K562 (cell line): ENCODE data around the gene KCNK3. TPM values are rescaled to one million over a fixed set of nuclear protein-coding genes. Genes with fewer than 3 reads are reported as not detected.

Experiments
- ATAC-seq: fragments of 200-7000 bp; cut with Tn5 transposase; 3 replicates; pipeline ENCODE4 v1.9.1; 2020; ENCODE audit warnings: moderate library complexity
- BruUV-seq: library from RNA; stranded (reverse); fragments of 400-500 nt; replicated peaks from 2 replicates; lab custom pipeline; 2021; lab: Mats Ljungman, UMichigan
- CTCF ChIA-PET: fragments of 300-600 bp; formaldehyde crosslinking; extraction: SDS; loops from one replicate; lab custom pipeline; 2021; ENCODE audit warnings: low intra/inter-chr PET ratio; lab: Yijun Ruan, JAX
- POLR2A ChIA-PET: fragments of 300-600, 350-650 bp; sonication (Branson Sonifier 250); formaldehyde crosslinking; extraction: SDS; loops from one replicate; lab custom pipeline; 2021; ENCODE audit warnings: antibody characterized with exemption, inconsistent platforms; lab: Yijun Ruan, JAX
- DNase-seq, 4 experiments: peaks; one replicate each; pipeline versions ENCODE4 v3.0.0 to v3.0.0-alpha.2; 2011 to 2018; ENCODE audit warnings: low spot score in 3 of 4, mixed read lengths in 3 of 4; ENCODE audit errors: extremely low read depth in 1 of 4
- FAIRE-seq: peaks from 2 replicates; lab custom pipeline; 2011; peaks lifted over from hg19 to GRCh38; lab: Jason Lieb, UNC
- H2AFZ ChIP-seq: 2 replicates; pipeline ENCODE4 v1.6.0; 2011; ENCODE audit warnings: low read depth, low read length, control low read depth, inconsistent platforms
- H3K27ac ChIP-seq: fragments of 200-600 bp; 3 replicates; pipeline ENCODE4 v1.8.0; 2011; ENCODE audit warnings: low read depth, mild to moderate bottlenecking, control low read depth, inconsistent platforms, low read length, moderate library complexity, mixed read lengths; ENCODE audit errors: extremely low read depth
- H3K27me3 ChIP-seq, 2 experiments: fragments of 300-600 bp in 1 of 2; 2 replicates in 1 of 2; 3 replicates in 1 of 2; pipeline versions ENCODE4 v1.6.0 to v1.8.0; 2011; ENCODE audit warnings: inconsistent platforms in 2 of 2, low read length in 2 of 2, mild to moderate bottlenecking in 1 of 2, mixed read lengths in 1 of 2, moderate library complexity in 1 of 2; ENCODE audit not compliant: control insufficient read depth in 2 of 2, insufficient read depth in 2 of 2
- H3K36me3 ChIP-seq: fragments of 300-600 bp; 3 replicates; pipeline ENCODE4 v1.8.0; 2011; ENCODE audit warnings: mild to moderate bottlenecking, low read length, inconsistent platforms; ENCODE audit not compliant: control insufficient read depth, insufficient read depth
- H3K4me1 ChIP-seq, 2 experiments: fragments of 200-600 bp in 1 of 2; replicated peaks in 1 of 2; 2 replicates in 1 of 2; 3 replicates in 1 of 2; pipeline versions ENCODE4 v1.5.1 to v1.8.0; 2011; ENCODE audit warnings: inconsistent platforms in 2 of 2, low read length in 2 of 2, mild to moderate bottlenecking in 1 of 2, mixed read lengths in 1 of 2, moderate library complexity in 1 of 2; ENCODE audit not compliant: control insufficient read depth in 2 of 2, insufficient read depth in 2 of 2
- H3K4me2 ChIP-seq: 2 replicates; pipeline ENCODE4 v1.6.1; 2011; ENCODE audit warnings: low read length, control low read depth, inconsistent platforms, mixed read lengths; ENCODE audit not compliant: insufficient read depth
- H3K4me3 ChIP-seq: fragments of 200-600 bp; sonication (generic), shearing (Covaris generic); 2 replicates; pipeline ENCODE4 v1.5.1; 2016; ENCODE audit warnings: control low read depth, inconsistent platforms
- H3K79me2 ChIP-seq: fragments of 200-600 bp; 3 replicates; pipeline ENCODE4 v1.8.0; 2011; ENCODE audit warnings: low read length, inconsistent platforms; ENCODE audit not compliant: control insufficient read depth, insufficient read depth
- H3K9ac ChIP-seq, 2 experiments: 2 replicates each; pipeline versions ENCODE4 v1.6.0 to v1.6.1; 2011; ENCODE audit warnings: low read depth in 2 of 2, low read length in 2 of 2, control low read depth in 1 of 2, inconsistent platforms in 1 of 2, mild to moderate bottlenecking in 1 of 2, mixed read lengths in 1 of 2; ENCODE audit not compliant: insufficient read depth in 1 of 2
- H3K9me1 ChIP-seq: one replicate; pipeline ENCODE4 v1.6.0; 2011; ENCODE audit warnings: inconsistent platforms, mild to moderate bottlenecking, low read length, moderate library complexity; ENCODE audit not compliant: control insufficient read depth, insufficient read depth
- H3K9me3 ChIP-seq: replicated peaks from 2 replicates; pipeline ENCODE4 v1.5.1; 2011; ENCODE audit warnings: low read depth, low read length, inconsistent platforms; ENCODE audit not compliant: control insufficient read depth, insufficient read depth
- H4K20me1 ChIP-seq: replicated peaks from 2 replicates; pipeline ENCODE4 v1.6.1; 2011; ENCODE audit warnings: low read length, inconsistent platforms, mixed read lengths; ENCODE audit not compliant: control insufficient read depth, insufficient read depth
- ATF7 ChIP-seq: fragments of 450-650 bp; IDR thresholded peaks from 2 replicates; pipeline ENCODE4 v1.7.1; 2014; ENCODE audit warnings: mild to moderate bottlenecking, moderate library complexity
- BRD9 ChIP-seq: fragments of 450-650 bp; IDR thresholded peaks from 2 replicates; pipeline ENCODE4 v1.6.1; 2018; ENCODE audit warnings: low read depth; ENCODE audit not compliant: partially characterized antibody
- COPS2 ChIP-seq: fragments of 450-650 bp; conservative IDR thresholded peaks from 2 replicates; pipeline ENCODE4 v1.6.1; 2016; ENCODE audit warnings: mild to moderate bottlenecking, moderate library complexity
- FOSL1 ChIP-seq: fragments of 200-800 bp; sonication (Bioruptor generic); conservative IDR thresholded peaks from 2 replicates; pipeline ENCODE4 v1.6.1; 2016; ENCODE audit warnings: missing genetic modification characterization, missing compliant biosample characterization
- IRF2 ChIP-seq: sonication (generic); formaldehyde crosslinking; IDR thresholded peaks from 2 replicates; pipeline ENCODE4 v1.8.1; 2022; ENCODE audit warnings: mild to moderate bottlenecking, missing genetic modification reagents
- KDM5B ChIP-seq: fragments of 200-600 bp; sonication (generic); IDR thresholded peaks from 2 replicates; pipeline ENCODE4 v1.6.1; 2012; ENCODE audit warnings: low read depth, mild to moderate bottlenecking, moderate library complexity, low read length, control low read depth, inconsistent platforms; ENCODE audit not compliant: insufficient replicate concordance
- PHF8 ChIP-seq: fragments of 200-600 bp; sonication (generic); IDR thresholded peaks from 2 replicates; pipeline ENCODE4 v1.6.1; 2012; ENCODE audit warnings: mixed run types, mild to moderate bottlenecking, inconsistent platforms, low read length, moderate library complexity, borderline replicate concordance
- RBM25 ChIP-seq: fragments of 200-400 bp; formaldehyde crosslinking; IDR thresholded peaks from 2 replicates; pipeline ENCODE4 v1.6.1; 2018; ENCODE audit warnings: low read length, low read depth, moderate library complexity; ENCODE audit not compliant: severe bottlenecking
- ZNF124 ChIP-seq: sonication (generic); formaldehyde crosslinking; IDR thresholded peaks from 2 replicates; pipeline ENCODE4 v1.8.1; 2022; ENCODE audit warnings: missing genetic modification reagents
- ZNF143 ChIP-seq: sonication (generic); formaldehyde crosslinking; IDR thresholded peaks from 2 replicates; pipeline ENCODE4 v1.9.0; 2022; ENCODE audit warnings: mild to moderate bottlenecking, missing genetic modification reagents
- ZNF212 ChIP-seq: fragments of 450-650 bp; formaldehyde crosslinking; IDR thresholded peaks from 2 replicates; pipeline ENCODE4 v1.4.0; 2020; ENCODE audit warnings: mild to moderate bottlenecking
- ZNF76 ChIP-seq: fragments of 250-450 bp; sonication (Bioruptor Pico); IDR thresholded peaks from 2 replicates; pipeline ENCODE4 v1.4.0; 2020; ENCODE audit warnings: mild to moderate bottlenecking, moderate library complexity, borderline replicate concordance
- WGBS: fragments of 100-300 bp; shearing (Covaris generic); methylation state at CpG from one replicate; pipeline ENCODE4 v1.1.6; 2016; ENCODE audit warnings: low coverage, mixed read lengths; ENCODE audit not compliant: insufficient coverage; ENCODE audit errors: missing lambda C conversion rate; 5-methylcytosine and 5-hydroxymethylcytosine counted together
- in situ Hi-C: fragments of 300-500 bp; cut with MboI; formaldehyde crosslinking; loops from 4 replicates; pipeline ENCODE4 v1.15.0; 2018; ENCODE audit warnings: inconsistent platforms, mixed read lengths
- intact Hi-C: fragments of 100-400 bp; cut with micrococcal nuclease; formaldehyde crosslinking; loops from 2 replicates; pipeline ENCODE4 v1.14.2; 2022
- polyA plus RNA-seq, 8 experiments: library from polyadenylated mRNA; depleted of rRNA in 4 of 8; stranded (reverse) in 5 of 8; unstranded in 3 of 8; fragments of >200 nt; fragmentation: Nextera tagmentation in 2 of 8; fragmentation: Illumina TruSeq in 1 of 8; extraction: Ambion mirVana in 2 of 8; extraction: Trizol in 1 of 8; gene quantifications; 2 replicates each; pipeline versions ENCODE4 v1.2.1 to v1.2.3, GENCODE V29; 2011 to 2014; ENCODE audit warnings: inconsistent platforms in 1 of 8, missing spikeins in 1 of 8
- total RNA-seq, 7 experiments: library from RNA; depleted of rRNA in 6 of 7; stranded (reverse); fragments of >200 nt in 6 of 7; fragmentation: Illumina TruSeq in 2 of 7; extraction: Trizol in 2 of 7; gene quantifications; 2 replicates each; pipeline versions ENCODE4 v1.2.1 to v1.2.3, GENCODE V29; 2011 to 2021; ENCODE audit warnings: low replicate concordance in 1 of 7

The KCNK3 gene
- total and polyA plus RNA-seq, 9 of the 15 experiments (the other 6 are each of a cell fraction or from before 2014, with no cell fraction given), result 0.01 to 0.20 (median 0.07) TPM; not detected in 5

- in situ Hi-C loops, result no loop called here
- BruUV-seq, result no TSS peak
- H3K27me3 ChIP-seq, result peaks cover 10 to 51% of the 10 kb centered on the region in 2 experiments; a peak in 4 of 5 replicates
These were observed 20.3 kb upstream of the KCNK3 start for GRCh38 chr2:26672112-26672817.

GRCh38 chr2:26672818-26673393 is 19.6 kb upstream of the KCNK3 start:
- H3K27ac ChIP-seq, result no peak overlapping the region
- ChIA-PET CTCF (no interaction called here), POLR2A (interaction anchor here (0.9 to 1.9 kb wide), 3 partner anchors 7 to 80 kb away, joined by 3 to 6 read pairs (median 5); no protein-coding TSS in a partner anchor)
- H3K9ac ChIP-seq, result no peak overlapping the region
- no peaks in the 10 kb centered on the region for H3K4me1 ChIP-seq
- WGBS, result 4% methylated on average over 9 of the region's 9 CpGs
- no peak overlapping the region for H3K4me2 ChIP-seq
- 0 out of 2 replicates have a peak, but pooled peaks cover 3% of the 10 kb centered on the region for H3K9me3 ChIP-seq
- intact Hi-C loops (no loop called here), in situ Hi-C loops (no loop called here)
- DNase-seq (no peak), ATAC-seq (no peak), FAIRE-seq (no peak)
- H3K79me2 ChIP-seq, result no peaks in the 10 kb centered on the region
- H4K20me1 ChIP-seq, result no peaks in the 10 kb centered on the region
- H2AFZ ChIP-seq, result no peak overlapping the region
- no peak overlapping the region for H3K4me3 ChIP-seq
- no TSS peak for BruUV-seq
- no peaks in the 10 kb centered on the region for H3K9me1 ChIP-seq
- no peaks in the 10 kb centered on the region for H3K36me3 ChIP-seq
- TF ChIP-seq ZNF76 (CRISPR knock-in tag), result no peak
- TF ChIP-seq PHF8, result no peak
- no peak for TF ChIP-seq BRD9
- no peak for TF ChIP-seq COPS2
- TF ChIP-seq ZNF124, result no peak
- no peak for TF ChIP-seq KDM5B
- TF ChIP-seq ATF7, result no peak
- peaks cover 13 to 57% of the 10 kb centered on the region in 2 experiments for H3K27me3 ChIP-seq

More at GRCh38 chr2:26672112-26672817, 20.3 kb upstream of the KCNK3 start:
- under 1% methylated on average over 11 of the region's 11 CpGs for WGBS
- H3K27ac ChIP-seq, result no peak overlapping the region
- TF ChIP-seq ZNF212 (CRISPR knock-in tag) (no peak), ZNF143 (CRISPR knock-in tag) (no peak), RBM25 (peak; percentile 14), IRF2 (CRISPR knock-in tag) (no peak), FOSL1 (no peak)
- TF ChIP-seq, all 486 proteins: peak for 1
- POLR2A ChIA-PET, result interaction anchor here (0.9 to 1.9 kb wide), 3 partner anchors 8 to 80 kb away, joined by 3 to 6 read pairs (median 5); no protein-coding TSS in a partner anchor
- no peaks in the 10 kb centered on the region for H3K79me2 ChIP-seq
- DNase-seq (no peak), ATAC-seq (no peak), FAIRE-seq (no peak)
- no peak overlapping the region for H2AFZ ChIP-seq
- H3K9me1 ChIP-seq, result no peaks in the 10 kb centered on the region
- CTCF ChIA-PET, result no interaction called here
- H3K4me1 ChIP-seq, result no peaks in the 10 kb centered on the region
- no peak overlapping the region for H3K9ac ChIP-seq
- no peaks in the 10 kb centered on the region for H3K36me3 ChIP-seq
- H3K4me3 ChIP-seq, result no peak overlapping the region
- no peaks in the 10 kb centered on the region for H4K20me1 ChIP-seq
- no peak overlapping the region for H3K4me2 ChIP-seq
- H3K9me3 ChIP-seq, result no peaks in the 10 kb centered on the region
- intact Hi-C loops, result no loop called here
